HepG2 (cell line): ENCODE data around the gene FAM221B.

Experiments used
- RXRA ChIP-seq: sonication (generic); formaldehyde crosslinking; IDR thresholded peaks from 2 replicates; pipeline ENCODE4 v1.5.1; 2020; ENCODE audit warnings: missing genetic modification reagents
- TF ChIP-seq, protein P1 (sequence below): sonication (generic); formaldehyde crosslinking; IDR thresholded peaks from 2 replicates; pipeline ENCODE4 v1.5.1; 2020; ENCODE audit warnings: missing genetic modification reagents, mild to moderate bottlenecking, borderline replicate concordance

DNA sequence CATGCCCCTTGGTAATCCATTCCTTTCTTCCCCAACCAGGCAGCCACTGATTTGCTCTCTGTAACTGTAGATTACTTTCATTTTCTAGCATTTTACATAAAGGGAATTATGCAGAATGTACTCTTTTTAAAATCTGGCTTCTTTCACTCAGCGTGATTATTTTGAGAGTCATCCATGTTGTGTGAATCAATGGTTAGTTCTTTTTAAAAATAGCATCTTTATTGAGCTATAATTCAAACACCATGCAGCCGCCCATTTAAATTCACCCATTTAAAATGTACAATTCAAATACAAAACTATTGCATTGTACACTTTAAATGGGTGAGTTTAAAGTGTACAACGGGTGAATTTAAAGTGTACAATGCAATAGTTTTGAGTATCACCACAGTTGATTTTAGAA is 44.0 kb upstream of the FAM221B start:
- TF ChIP-seq RXRA (CRISPR knock-in tag), result no peak
- TF ChIP-seq, protein P1, sequence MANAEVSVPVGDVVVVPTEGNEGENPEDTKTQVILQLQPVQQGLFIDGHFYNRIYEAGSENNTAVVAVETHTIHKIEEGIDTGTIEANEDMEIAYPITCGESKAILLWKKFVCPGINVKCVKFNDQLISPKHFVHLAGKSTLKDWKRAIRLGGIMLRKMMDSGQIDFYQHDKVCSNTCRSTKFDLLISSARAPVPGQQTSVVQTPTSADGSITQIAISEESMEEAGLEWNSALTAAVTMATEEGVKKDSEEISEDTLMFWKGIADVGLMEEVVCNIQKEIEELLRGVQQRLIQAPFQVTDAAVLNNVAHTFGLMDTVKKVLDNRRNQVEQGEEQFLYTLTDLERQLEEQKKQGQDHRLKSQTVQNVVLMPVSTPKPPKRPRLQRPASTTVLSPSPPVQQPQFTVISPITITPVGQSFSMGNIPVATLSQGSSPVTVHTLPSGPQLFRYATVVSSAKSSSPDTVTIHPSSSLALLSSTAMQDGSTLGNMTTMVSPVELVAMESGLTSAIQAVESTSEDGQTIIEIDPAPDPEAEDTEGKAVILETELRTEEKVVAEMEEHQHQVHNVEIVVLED (CRISPR knock-in tag), result no peak
